H9 (cell line): ENCODE data around the gene HTR3A. TPM values are rescaled to one million over a fixed set of nuclear protein-coding genes. Genes with fewer than 3 reads are reported as not detected.

Experiments used
- DNase-seq: peaks from one replicate; pipeline ENCODE4 v3.0.0-alpha.2; 2017
- H2AFZ ChIP-seq: one replicate; pipeline ENCODE4 v1.6.1; 2013; ENCODE audit warnings: mild to moderate bottlenecking, low read length, control low read depth, moderate library complexity
- H2AK5ac ChIP-seq: 2 replicates; pipeline ENCODE4 v1.6.1; 2013; ENCODE audit warnings: low read length, control low read depth, mixed read lengths; ENCODE audit not compliant: insufficient read length
- H2BK120ac ChIP-seq: one replicate; pipeline ENCODE4 v1.6.1; 2013; ENCODE audit warnings: low read depth, mild to moderate bottlenecking, low read length, control low read depth, inconsistent platforms; ENCODE audit not compliant: poor library complexity, severe bottlenecking
- H2BK12ac ChIP-seq: 2 replicates; pipeline ENCODE4 v1.6.1; 2013; ENCODE audit warnings: low read length, control low read depth, mixed read lengths, low read depth; ENCODE audit not compliant: insufficient read length
- H2BK15ac ChIP-seq: 2 replicates; pipeline ENCODE4 v1.6.1; 2013; ENCODE audit warnings: low read depth, low read length, control low read depth
- H2BK20ac ChIP-seq: one replicate; pipeline ENCODE4 v1.6.1; 2013; ENCODE audit warnings: low read depth, mild to moderate bottlenecking, low read length, control low read depth, inconsistent platforms; ENCODE audit not compliant: poor library complexity, severe bottlenecking
- H2BK5ac ChIP-seq: 2 replicates; pipeline ENCODE4 v1.6.1; 2013; ENCODE audit warnings: low read length, control low read depth, mixed read lengths; ENCODE audit not compliant: insufficient read length
- H3K14ac ChIP-seq: 2 replicates; pipeline ENCODE4 v1.6.1; 2013; ENCODE audit warnings: low read length, control low read depth; ENCODE audit not compliant: insufficient read depth
- H3K18ac ChIP-seq: 2 replicates; pipeline ENCODE4 v1.6.1; 2013; ENCODE audit warnings: low read depth, mild to moderate bottlenecking, mixed read lengths, low read length, control low read depth; ENCODE audit not compliant: insufficient read length
- H3K23ac ChIP-seq: 2 replicates; pipeline ENCODE4 v1.6.1; 2013; ENCODE audit warnings: low read length, control low read depth, mixed read lengths, low read depth; ENCODE audit not compliant: insufficient read length
- H3K23me2 ChIP-seq: 2 replicates; pipeline ENCODE4 v1.6.1; 2013; ENCODE audit warnings: low read depth, mild to moderate bottlenecking, mixed read lengths, low read length, control low read depth; ENCODE audit not compliant: insufficient read length, poor library complexity, severe bottlenecking
- H3K27ac ChIP-seq: 2 replicates; pipeline ENCODE4 v1.5.1; 2013; ENCODE audit warnings: low read length, control low read depth, mixed read lengths, low read depth; ENCODE audit not compliant: insufficient read length
- H3K27me3 ChIP-seq: 2 replicates; pipeline ENCODE4 v1.6.1; 2013; ENCODE audit warnings: low read length, control low read depth, inconsistent platforms; ENCODE audit not compliant: insufficient read depth
- H3K4ac ChIP-seq: 2 replicates; pipeline ENCODE4 v1.6.1; 2013; ENCODE audit warnings: low read depth, mild to moderate bottlenecking, control low read depth, inconsistent platforms, low read length, moderate library complexity
- H3K4me1 ChIP-seq: 2 replicates; pipeline ENCODE4 v1.6.1; 2013; ENCODE audit warnings: low read length, control low read depth, inconsistent platforms; ENCODE audit not compliant: insufficient read depth
- H3K4me2 ChIP-seq: 2 replicates; pipeline ENCODE4 v1.6.1; 2013; ENCODE audit warnings: low read length, control low read depth, mixed read lengths; ENCODE audit not compliant: insufficient read length, insufficient read depth
- H3K56ac ChIP-seq: 2 replicates; pipeline ENCODE4 v1.6.1; 2013; ENCODE audit warnings: low read depth, mild to moderate bottlenecking, mixed read lengths, low read length, control low read depth; ENCODE audit not compliant: insufficient read length
- H3K79me1 ChIP-seq: 2 replicates; pipeline ENCODE4 v1.6.1; 2013; ENCODE audit warnings: low read depth, mild to moderate bottlenecking, moderate library complexity, low read length, control low read depth, inconsistent platforms; ENCODE audit not compliant: insufficient read depth, poor library complexity, severe bottlenecking
- H3K79me2 ChIP-seq: 2 replicates; pipeline ENCODE4 v1.6.1; 2013; ENCODE audit warnings: low read length, control low read depth, inconsistent platforms; ENCODE audit not compliant: insufficient read depth
- H3K9ac ChIP-seq: 2 replicates; pipeline ENCODE4 v1.6.1; 2013; ENCODE audit warnings: low read length, control low read depth, mixed read lengths; ENCODE audit not compliant: insufficient read length; ENCODE audit errors: extremely low read depth
- H3K9me3 ChIP-seq: one replicate; pipeline ENCODE4 v1.6.1; 2013; ENCODE audit warnings: low read depth, low read length, inconsistent platforms; ENCODE audit not compliant: control insufficient read depth
- H3T11ph ChIP-seq: one replicate; pipeline ENCODE4 v1.6.1; 2013; ENCODE audit warnings: mild to moderate bottlenecking, low read length, control low read depth, inconsistent platforms
- H4K20me1 ChIP-seq: one replicate; pipeline ENCODE4 v1.6.1; 2013; ENCODE audit not compliant: control insufficient read depth, insufficient read length, insufficient read depth
- H4K5ac ChIP-seq: 2 replicates; pipeline ENCODE4 v1.6.1; 2013; ENCODE audit warnings: low read depth, mild to moderate bottlenecking, mixed read lengths, low read length, control low read depth; ENCODE audit not compliant: insufficient read length
- H4K8ac ChIP-seq: replicated peaks from 2 replicates; pipeline ENCODE4 v1.6.1; 2013; ENCODE audit warnings: low read length, control low read depth, mixed read lengths, low read depth; ENCODE audit not compliant: insufficient read length
- H4K91ac ChIP-seq: 2 replicates; pipeline ENCODE4 v1.6.1; 2013; ENCODE audit warnings: low read depth, mild to moderate bottlenecking, moderate library complexity, mixed read lengths, low read length, control low read depth; ENCODE audit not compliant: insufficient read length
- H3K27ac Mint-ChIP-seq, 3 experiments: 2 replicates in 2 of 3; 3 replicates in 1 of 3; pipeline ENCODE4 v1.8.0; 2020 to 2021; ENCODE audit warnings: mixed read lengths in 3 of 3, mild to moderate bottlenecking in 1 of 3, moderate library complexity in 1 of 3
- H3K27me3 Mint-ChIP-seq: 2 replicates; pipeline ENCODE4 v1.8.0; 2021; ENCODE audit warnings: low read depth, mild to moderate bottlenecking, moderate library complexity, mixed read lengths
- H3K36me3 Mint-ChIP-seq, 3 experiments: 2 replicates in 2 of 3; 3 replicates in 1 of 3; pipeline ENCODE4 v1.8.0; 2020 to 2021; ENCODE audit warnings: low read depth in 3 of 3, mixed read lengths in 3 of 3; ENCODE audit not compliant: insufficient read depth in 1 of 3
- H3K4me1 Mint-ChIP-seq, 2 experiments: 2 replicates each; pipeline ENCODE4 v1.8.0; 2020; ENCODE audit warnings: mixed read lengths in 2 of 2
- H3K4me3 Mint-ChIP-seq, 2 experiments: 2 replicates in 1 of 2; 3 replicates in 1 of 2; pipeline ENCODE4 v1.8.0; 2020 to 2021; ENCODE audit warnings: mild to moderate bottlenecking in 2 of 2, mixed read lengths in 2 of 2, moderate library complexity in 1 of 2
- H3K9me3 Mint-ChIP-seq, 2 experiments: 2 replicates in 1 of 2; 3 replicates in 1 of 2; pipeline ENCODE4 v1.8.0; 2020; ENCODE audit warnings: mild to moderate bottlenecking in 2 of 2, mixed read lengths in 2 of 2, moderate library complexity in 1 of 2
- WGBS: extraction: QIAGEN DNeasy Blood & Tissue Kit; methylation state at CpG from one replicate; pipeline ENCODE4 v1.1.7; 2013; ENCODE audit warnings: missing lambda C conversion rate, low lambda C conversion rate, mixed read lengths; ENCODE audit not compliant: insufficient read length; ENCODE audit errors: extremely low coverage; 5-methylcytosine and 5-hydroxymethylcytosine counted together
- total RNA-seq: library from RNA; stranded (reverse); gene quantifications from 2 replicates; pipeline ENCODE4 v1.2.1, GENCODE V29; 2021
- TF ChIP-seq, protein P1 (sequence below): fragments of 200-600 bp; sonication (generic); conservative IDR thresholded peaks from 3 replicates; pipeline ENCODE4 v1.8.0; 2021; ENCODE audit warnings: antibody characterized with exemption, mild to moderate bottlenecking

HTR3A gene
- total RNA-seq, 1 experiment from 2014 or later = 4.1 TPM

DNA sequence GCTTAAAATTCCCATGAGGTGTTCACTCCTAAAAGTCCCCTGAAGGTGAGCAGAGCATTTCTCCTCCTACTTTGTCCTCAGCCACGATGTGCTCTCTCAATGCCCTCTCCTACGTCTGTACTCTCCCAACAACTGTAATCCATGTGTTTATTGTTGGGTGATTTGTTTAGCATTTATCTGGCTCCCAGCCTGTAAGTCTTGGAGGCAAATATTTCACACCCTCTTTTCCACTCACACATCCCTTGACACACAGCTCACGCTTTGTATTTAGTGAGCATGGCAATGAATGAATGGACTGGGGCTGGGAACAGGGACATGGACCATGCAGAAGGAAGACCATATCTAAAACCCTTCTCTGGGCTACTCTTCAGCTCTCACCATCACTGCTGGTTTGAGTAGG is 22.6 kb downstream of the HTR3A start:
- no peaks in the 10 kb centered on the region for H3K9me3 Mint-ChIP-seq

More for the DNA sequence above, 22.6 kb downstream of the HTR3A start:
- peaks cover 8% of the 10 kb centered on the region for H3K27me3 Mint-ChIP-seq
- Histone ChIP-seq H3K9me3 (no peaks in the 10 kb centered on the region), H3K18ac (no peak overlapping the region), H2BK5ac (no peak overlapping the region), H4K8ac (no peak overlapping the region), H3K14ac (no peak overlapping the region), H2BK15ac (no peak overlapping the region), H4K20me1 (no peaks in the 10 kb centered on the region), H2BK20ac (no peak overlapping the region), H3K56ac (no peak overlapping the region), H3T11ph (no peak overlapping the region), H3K79me2 (no peaks in the 10 kb centered on the region), H3K4me2 (no peak overlapping the region), H3K79me1 (no peaks in the 10 kb centered on the region), H2AK5ac (no peak overlapping the region), H4K5ac (no peak overlapping the region), H3K23ac (no peak overlapping the region), H2BK12ac (no peak overlapping the region), H3K9ac (no peak overlapping the region), H3K27me3 (no peaks in the 10 kb centered on the region), H3K23me2 (no peaks in the 10 kb centered on the region), H3K4me1 (no peaks in the 10 kb centered on the region), H4K91ac (no peak overlapping the region), H3K4ac (no peak overlapping the region), H2AFZ (no peak overlapping the region), H2BK120ac (no peak overlapping the region), H3K27ac (no peak overlapping the region)
- DNase-seq = no peak
- no peak overlapping the region; a peak in 2 of 7 replicates for H3K27ac Mint-ChIP-seq
- peaks cover 22 to 25% of the 10 kb centered on the region in 2 experiments for H3K4me1 Mint-ChIP-seq
- no peak overlapping the region; a peak in 1 of 5 replicates for H3K4me3 Mint-ChIP-seq
- TF ChIP-seq, protein P1, sequence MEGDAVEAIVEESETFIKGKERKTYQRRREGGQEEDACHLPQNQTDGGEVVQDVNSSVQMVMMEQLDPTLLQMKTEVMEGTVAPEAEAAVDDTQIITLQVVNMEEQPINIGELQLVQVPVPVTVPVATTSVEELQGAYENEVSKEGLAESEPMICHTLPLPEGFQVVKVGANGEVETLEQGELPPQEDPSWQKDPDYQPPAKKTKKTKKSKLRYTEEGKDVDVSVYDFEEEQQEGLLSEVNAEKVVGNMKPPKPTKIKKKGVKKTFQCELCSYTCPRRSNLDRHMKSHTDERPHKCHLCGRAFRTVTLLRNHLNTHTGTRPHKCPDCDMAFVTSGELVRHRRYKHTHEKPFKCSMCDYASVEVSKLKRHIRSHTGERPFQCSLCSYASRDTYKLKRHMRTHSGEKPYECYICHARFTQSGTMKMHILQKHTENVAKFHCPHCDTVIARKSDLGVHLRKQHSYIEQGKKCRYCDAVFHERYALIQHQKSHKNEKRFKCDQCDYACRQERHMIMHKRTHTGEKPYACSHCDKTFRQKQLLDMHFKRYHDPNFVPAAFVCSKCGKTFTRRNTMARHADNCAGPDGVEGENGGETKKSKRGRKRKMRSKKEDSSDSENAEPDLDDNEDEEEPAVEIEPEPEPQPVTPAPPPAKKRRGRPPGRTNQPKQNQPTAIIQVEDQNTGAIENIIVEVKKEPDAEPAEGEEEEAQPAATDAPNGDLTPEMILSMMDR = no peak
- WGBS = no CpG with 5 or more reads among the region's 3 CpGs
- H3K36me3 Mint-ChIP-seq = no peaks in the 10 kb centered on the region
